T-helper 17 cell (primary cell): ENCODE results near the gene WNT5B. TPM values are rescaled to one million over a fixed set of nuclear protein-coding genes. Genes with fewer than 3 reads are reported as not detected.

Experiments
- ATAC-seq: fragments of 150-1000 bp; cut with Tn5 transposase; 2 replicates; pipeline ENCODE4 v1.10.0; 2021; ENCODE audit warnings: mild to moderate bottlenecking, moderate library complexity
- DNase-seq, 3 donors: peaks; one replicate each; pipeline versions ENCODE4 v3.0.0 to v3.0.0-alpha.2; 2020 to 2021
- H3K9me3 ChIP-seq: one replicate; pipeline ENCODE4 v1.7.0; 2013; ENCODE audit warnings: low read length, mild to moderate bottlenecking; ENCODE audit not compliant: control insufficient read depth, poor library complexity, severe bottlenecking
- H3K27ac Mint-ChIP-seq: one replicate; pipeline ENCODE4 v1.8.0; 2022; ENCODE audit warnings: mild to moderate bottlenecking, moderate library complexity, mixed read lengths
- H3K27me3 Mint-ChIP-seq: one replicate; pipeline ENCODE4 v1.8.0; 2022; ENCODE audit warnings: mixed read lengths
- H3K36me3 Mint-ChIP-seq: one replicate; pipeline ENCODE4 v1.8.0; 2022; ENCODE audit warnings: low read depth, mixed read lengths
- H3K4me1 Mint-ChIP-seq: one replicate; pipeline ENCODE4 v1.8.0; 2022; ENCODE audit warnings: mild to moderate bottlenecking, mixed read lengths
- H3K4me3 Mint-ChIP-seq: one replicate; pipeline ENCODE4 v1.8.0; 2022; ENCODE audit warnings: mild to moderate bottlenecking, moderate library complexity, mixed read lengths
- total RNA-seq, 4 donors: library from RNA in 2 of 4; stranded (reverse) in 2 of 4; gene quantifications; one replicate each; pipeline ENCODE4 v1.2.3 and lab custom pipeline; 2022 to 2026

The WNT5B gene
- total RNA-seq, 2 donors from 2014 or later, result not detected

GRCh38 chr12:1622406-1622805, 6.6 kb upstream of the WNT5B start:
- Mint-ChIP-seq H3K4me3 (peak overlapping the region; percentile 49), H3K36me3 (peaks cover 7% of the 10 kb centered on the region), H3K27ac (peak overlapping the region; percentile 32), H3K4me1 (peaks cover 10% of the 10 kb centered on the region), H3K27me3 (peaks cover 41% of the 10 kb centered on the region)
- DNase-seq (no peak), ATAC-seq (no peak)
- H3K9me3 ChIP-seq, result no peaks in the 10 kb centered on the region

- DNase-seq (no peak), ATAC-seq (peak; percentile 33)
- no peaks in the 10 kb centered on the region for H3K9me3 ChIP-seq
- H3K36me3 Mint-ChIP-seq, result peaks cover 4% of the 10 kb centered on the region
- H3K27ac Mint-ChIP-seq, result no peak overlapping the region
- peaks cover 63% of the 10 kb centered on the region for H3K27me3 Mint-ChIP-seq
- peak overlapping the region; percentile 78 for H3K4me3 Mint-ChIP-seq
- H3K4me1 Mint-ChIP-seq, result peaks cover 15% of the 10 kb centered on the region
Measured at GRCh38 chr12:1629338-1630132, 504 bp downstream of the WNT5B start.

GRCh38 chr12:1630133-1630826, 1.2 kb downstream of the WNT5B start:
- H3K4me1 Mint-ChIP-seq, result peaks cover 14% of the 10 kb centered on the region
- no peak for DNase-seq
- peaks cover 66% of the 10 kb centered on the region for H3K27me3 Mint-ChIP-seq
- ATAC-seq, result peak; percentile 65
- H3K9me3 ChIP-seq, result no peaks in the 10 kb centered on the region
- peaks cover 4% of the 10 kb centered on the region for H3K36me3 Mint-ChIP-seq
- H3K4me3 Mint-ChIP-seq, result peak overlapping the region; percentile 78
- H3K27ac Mint-ChIP-seq, result no peak overlapping the region

GRCh38 chr12:1630827-1631591, 2.0 kb downstream of the WNT5B start:
- H3K27me3 Mint-ChIP-seq, result peaks cover 73% of the 10 kb centered on the region
- H3K4me1 Mint-ChIP-seq, result peaks cover 14% of the 10 kb centered on the region
- DNase-seq (no peak), ATAC-seq (no peak)
- peaks cover 4% of the 10 kb centered on the region for H3K36me3 Mint-ChIP-seq
- no peak overlapping the region for H3K27ac Mint-ChIP-seq
- H3K4me3 Mint-ChIP-seq, result peak overlapping the region; percentile 78
- no peaks in the 10 kb centered on the region for H3K9me3 ChIP-seq

GRCh38 chr12:1632702-1633101, 3.7 kb downstream of the WNT5B start:
- H3K9me3 ChIP-seq, result no peaks in the 10 kb centered on the region
- Mint-ChIP-seq H3K36me3 (peaks cover 4% of the 10 kb centered on the region), H3K27me3 (peaks cover 67% of the 10 kb centered on the region), H3K4me1 (peaks cover 14% of the 10 kb centered on the region), H3K27ac (no peak overlapping the region), H3K4me3 (no peak overlapping the region)
- no peak for ATAC-seq
- DNase-seq, result no peak

- no peak overlapping the region for H3K27ac Mint-ChIP-seq
- peaks cover 4% of the 10 kb centered on the region for H3K36me3 Mint-ChIP-seq
- peaks cover 62% of the 10 kb centered on the region for H3K27me3 Mint-ChIP-seq
- no peaks in the 10 kb centered on the region for H3K9me3 ChIP-seq
- H3K4me3 Mint-ChIP-seq, result no peak overlapping the region
- peaks cover 14% of the 10 kb centered on the region for H3K4me1 Mint-ChIP-seq
- DNase-seq (no peak), ATAC-seq (no peak)
Measured at GRCh38 chr12:1633459-1633858, 4.4 kb downstream of the WNT5B start.

- ATAC-seq (no peak), DNase-seq (no peak)
- peaks cover 3% of the 10 kb centered on the region for H3K36me3 Mint-ChIP-seq
- H3K9me3 ChIP-seq, result no peaks in the 10 kb centered on the region
- H3K4me3 Mint-ChIP-seq, result no peak overlapping the region
- peaks cover 62% of the 10 kb centered on the region for H3K27me3 Mint-ChIP-seq
- H3K4me1 Mint-ChIP-seq, result peaks cover 12% of the 10 kb centered on the region
- H3K27ac Mint-ChIP-seq, result no peak overlapping the region
Measured at GRCh38 chr12:1634149-1634548, 5.1 kb downstream of the WNT5B start.

GRCh38 chr12:1634590-1635191, 5.7 kb downstream of the WNT5B start:
- Mint-ChIP-seq H3K4me1 (peaks cover 10% of the 10 kb centered on the region), H3K27me3 (peaks cover 60% of the 10 kb centered on the region), H3K4me3 (peak overlapping the region; percentile 19), H3K36me3 (peaks cover 2% of the 10 kb centered on the region), H3K27ac (no peak overlapping the region)
- no peaks in the 10 kb centered on the region for H3K9me3 ChIP-seq
- DNase-seq (peak; percentile 24 to 51 (median 38)), ATAC-seq (peak; percentile 70)

GRCh38 chr12:1635301-1636095, 6.5 kb downstream of the WNT5B start:
- Mint-ChIP-seq H3K27me3 (peaks cover 62% of the 10 kb centered on the region), H3K4me1 (peaks cover 9% of the 10 kb centered on the region), H3K4me3 (no peak overlapping the region), H3K36me3 (peaks cover 2% of the 10 kb centered on the region), H3K27ac (no peak overlapping the region)
- ATAC-seq (no peak), DNase-seq (no peak)
- H3K9me3 ChIP-seq, result no peaks in the 10 kb centered on the region

GRCh38 chr12:1638203-1638602, 9.2 kb downstream of the WNT5B start:
- Mint-ChIP-seq H3K4me3 (no peak overlapping the region), H3K36me3 (no peaks in the 10 kb centered on the region), H3K27me3 (peaks cover 45% of the 10 kb centered on the region), H3K27ac (no peak overlapping the region), H3K4me1 (peaks cover 3% of the 10 kb centered on the region)
- DNase-seq (no peak), ATAC-seq (no peak)
- H3K9me3 ChIP-seq, result no peaks in the 10 kb centered on the region

- ATAC-seq (no peak), DNase-seq (no peak)
- no peaks in the 10 kb centered on the region for H3K9me3 ChIP-seq
- H3K36me3 Mint-ChIP-seq, result no peaks in the 10 kb centered on the region
- peaks cover 46% of the 10 kb centered on the region for H3K27me3 Mint-ChIP-seq
- no peak overlapping the region for H3K4me3 Mint-ChIP-seq
- H3K4me1 Mint-ChIP-seq, result peaks cover 2% of the 10 kb centered on the region
- no peak overlapping the region for H3K27ac Mint-ChIP-seq
Measured at GRCh38 chr12:1639538-1639937, 10.5 kb downstream of the WNT5B start.
